ENCODE data around the gene TMEM269. TPM values are rescaled to one million over a fixed set of nuclear protein-coding genes. Genes with fewer than 3 reads are reported as not detected.
A peak's percentile ranks its signal among the peaks of the same experiment; 100 is the strongest.

The TMEM269 gene
- total RNA-seq, 1 experiment from 2014 or later: 0.06 TPM

GRCh38 chr1:42834803-42835202 lies 50.0 kb downstream of the TMEM269 start:
- no peaks in the 10 kb centered on the region for H3K9me3 ChIP-seq (replicated peaks)
- no peak for DNase-seq
- no peaks in the 10 kb centered on the region for H3K36me3 ChIP-seq

GRCh38 chr1:42835422-42835821 lies 50.6 kb downstream of the TMEM269 start:
- Histone ChIP-seq H3K4me3 (no peak overlapping the region), H3K36me3 (no peaks in the 10 kb centered on the region), H3K27ac (no peak overlapping the region), H3K27me3 (no peaks in the 10 kb centered on the region), H3K4me1 (peaks cover 18% of the 10 kb centered on the region), H3K9me3 (replicated peaks) (no peaks in the 10 kb centered on the region)
- no peak for DNase-seq

More at GRCh38 chr1:42834803-42835202, 50.0 kb downstream of the TMEM269 start:
- peaks cover 18% of the 10 kb centered on the region for H3K4me1 ChIP-seq
- no peak overlapping the region for H3K4me3 ChIP-seq
- no peaks in the 10 kb centered on the region for H3K27me3 ChIP-seq
- no peak overlapping the region for H3K27ac ChIP-seq

- Histone ChIP-seq H3K9me3 (replicated peaks) (no peaks in the 10 kb centered on the region), H3K36me3 (no peaks in the 10 kb centered on the region), H3K4me1 (peaks cover 12% of the 10 kb centered on the region), H3K27me3 (no peaks in the 10 kb centered on the region), H3K27ac (no peak overlapping the region), H3K4me3 (no peak overlapping the region)
- no peak for DNase-seq
These were observed 52.9 kb downstream of the TMEM269 start for GRCh38 chr1:42837709-42838108.

GRCh38 chr1:42838482-42839190 lies 53.8 kb downstream of the TMEM269 start:
- peaks cover 3% of the 10 kb centered on the region; the same call in 1 of the 2 replicates for H3K4me1 ChIP-seq
- no peaks in the 10 kb centered on the region for H3K36me3 ChIP-seq
- no peak overlapping the region for H3K27ac ChIP-seq
- H3K27me3 ChIP-seq: no peaks in the 10 kb centered on the region
- no peaks in the 10 kb centered on the region for H3K9me3 ChIP-seq (replicated peaks)
- no peak overlapping the region for H3K4me3 ChIP-seq
- DNase-seq: no peak

- Histone ChIP-seq H3K27ac (no peak overlapping the region), H3K4me1 (no peaks in the 10 kb centered on the region), H3K9me3 (replicated peaks) (no peaks in the 10 kb centered on the region), H3K36me3 (no peaks in the 10 kb centered on the region), H3K4me3 (no peak overlapping the region), H3K27me3 (no peaks in the 10 kb centered on the region)
- no peak for DNase-seq
These were observed 56.2 kb downstream of the TMEM269 start for GRCh38 chr1:42841010-42841409.

GRCh38 chr1:42841440-42842147 lies 56.8 kb downstream of the TMEM269 start:
- no peaks in the 10 kb centered on the region for H3K36me3 ChIP-seq
- no peak overlapping the region for H3K4me3 ChIP-seq
- no peak overlapping the region for H3K27ac ChIP-seq
- no peaks in the 10 kb centered on the region for H3K9me3 ChIP-seq (replicated peaks)
- no peaks in the 10 kb centered on the region for H3K4me1 ChIP-seq
- H3K27me3 ChIP-seq: no peaks in the 10 kb centered on the region
- DNase-seq: no peak

- DNase-seq: no peak
- peaks cover 3% of the 10 kb centered on the region; the same call in 1 of the 2 replicates for H3K36me3 ChIP-seq
These were observed 59.9 kb downstream of the TMEM269 start for GRCh38 chr1:42844592-42845140.

GRCh38 chr1:42845193-42845592 lies 60.4 kb downstream of the TMEM269 start:
- no peak for DNase-seq
- H3K4me3 ChIP-seq: peak overlapping the region; percentile 79
- H3K9me3 ChIP-seq (replicated peaks): no peaks in the 10 kb centered on the region
- H3K27me3 ChIP-seq: no peaks in the 10 kb centered on the region
- peaks cover 6% of the 10 kb centered on the region; the same call in 1 of the 2 replicates for H3K4me1 ChIP-seq
- H3K36me3 ChIP-seq: peaks cover 5% of the 10 kb centered on the region; the same call in 1 of the 2 replicates
- H3K27ac ChIP-seq: no peak overlapping the region

More at GRCh38 chr1:42844592-42845140, 59.9 kb downstream of the TMEM269 start:
- Histone ChIP-seq H3K27ac (no peak overlapping the region), H3K4me3 (no peak overlapping the region), H3K9me3 (replicated peaks) (no peaks in the 10 kb centered on the region), H3K27me3 (no peaks in the 10 kb centered on the region), H3K4me1 (peaks cover 6% of the 10 kb centered on the region; the same call in 1 of the 2 replicates)

- H3K9me3 ChIP-seq (replicated peaks): no peaks in the 10 kb centered on the region
- H3K27me3 ChIP-seq: no peaks in the 10 kb centered on the region
- peak in 1 of 2 experiments; percentile 20 for DNase-seq
- H3K36me3 ChIP-seq: peaks cover 11% of the 10 kb centered on the region
- peaks cover 6% of the 10 kb centered on the region; the same call in 1 of the 2 replicates for H3K4me1 ChIP-seq
- H3K27ac ChIP-seq: peak overlapping the region; percentile 61
- H3K4me3 ChIP-seq: peak overlapping the region; percentile 79
These were observed 61.1 kb downstream of the TMEM269 start for GRCh38 chr1:42845866-42846256.

GRCh38 chr1:42846257-42847110 lies 61.7 kb downstream of the TMEM269 start, which contains the start of gene ZNF691:
ZNF691 (plus strand) TSS chr1:42846613; CDS start chr1:42849659, 3,046 bp downstream.
- no peaks in the 10 kb centered on the region for H3K9me3 ChIP-seq (replicated peaks)
- peak within 1 kb of the TSS; percentile 64 for H3K27ac ChIP-seq
- H3K4me1 ChIP-seq: peaks cover 6% of the 10 kb centered on the region; the same call in 1 of the 2 replicates
- DNase-seq: peak; percentile 97 to 99
- H3K4me3 ChIP-seq: peak within 1 kb of the TSS; percentile 79
- H3K36me3 ChIP-seq: peaks cover 17% of the 10 kb centered on the region
- no peaks in the 10 kb centered on the region for H3K27me3 ChIP-seq

- H3K27me3 ChIP-seq: no peaks in the 10 kb centered on the region
- H3K36me3 ChIP-seq: peaks cover 21% of the 10 kb centered on the region
- no peak for DNase-seq
- peak overlapping the region; percentile 64; the same call in 1 of the 2 replicates for H3K27ac ChIP-seq
- peak overlapping the region; percentile 79 for H3K4me3 ChIP-seq
- H3K4me1 ChIP-seq: peaks cover 6% of the 10 kb centered on the region; the same call in 1 of the 2 replicates
- no peaks in the 10 kb centered on the region for H3K9me3 ChIP-seq (replicated peaks)
These were observed 62.4 kb downstream of the TMEM269 start for GRCh38 chr1:42847111-42847595.

- Histone ChIP-seq H3K9me3 (replicated peaks) (no peaks in the 10 kb centered on the region), H3K4me3 (peak overlapping the region; percentile 79; the same call in 1 of the 2 replicates), H3K36me3 (peaks cover 21% of the 10 kb centered on the region), H3K4me1 (peaks cover 6% of the 10 kb centered on the region; the same call in 1 of the 2 replicates), H3K27me3 (no peaks in the 10 kb centered on the region), H3K27ac (no peak overlapping the region)
- no peak for DNase-seq
These were observed 63.1 kb downstream of the TMEM269 start for GRCh38 chr1:42847721-42848460.

GRCh38 chr1:42848823-42849537 lies 64.2 kb downstream of the TMEM269 start:
- Histone ChIP-seq H3K4me1 (peaks cover 6% of the 10 kb centered on the region; the same call in 1 of the 2 replicates), H3K27me3 (no peaks in the 10 kb centered on the region), H3K9me3 (replicated peaks) (no peaks in the 10 kb centered on the region), H3K36me3 (peaks cover 21% of the 10 kb centered on the region), H3K27ac (no peak overlapping the region), H3K4me3 (no peak overlapping the region)
- no peak for DNase-seq
